Stimulated activated CD4-positive, alpha-beta T cell treated with anti-CD3 and anti-CD28 coated beads, Interleukin-4, amount 100 ng/mL, for 24 hours (primary cell): ENCODE data around the gene ATE1.
"Not testable (repeated sequence)": the region's sequence is repeated elsewhere in the genome, so short reads cannot be mapped to it uniquely, and the experiment has no call there.

Experiments
- DNase-seq: peaks from one replicate; pipeline ENCODE4 v3.0.0-alpha.2; 2020

ATE1 gene

GRCh38 chr10:121828045-121828444, 99.8 kb downstream of the ATE1 start:
- no peak for DNase-seq

GRCh38 chr10:121826773-121827172, 101.1 kb downstream of the ATE1 start:
- not testable (repeated sequence) for DNase-seq

GRCh38 chr10:121823993-121824463, 103.8 kb downstream of the ATE1 start:
- peak; percentile 3 for DNase-seq

GRCh38 chr10:121822724-121823123, 105.1 kb downstream of the ATE1 start:
- DNase-seq = no peak

- DNase-seq = no peak
Observed at GRCh38 chr10:121822180-121822579, 105.7 kb downstream of the ATE1 start.

GRCh38 chr10:121819049-121819448, 108.8 kb downstream of the ATE1 start:
- no peak for DNase-seq

- no peak for DNase-seq
Observed at GRCh38 chr10:121818599-121818998, 109.2 kb downstream of the ATE1 start.

GRCh38 chr10:121816197-121816596, 111.6 kb downstream of the ATE1 start:
- DNase-seq = no peak

- DNase-seq = no peak
Observed at GRCh38 chr10:121813857-121814256, 114.0 kb downstream of the ATE1 start.

GRCh38 chr10:121813211-121813815, 114.5 kb downstream of the ATE1 start:
- no peak for DNase-seq

- DNase-seq = no peak
Observed at GRCh38 chr10:121812031-121812430, 115.8 kb downstream of the ATE1 start.

- DNase-seq = no peak
Observed at GRCh38 chr10:121811386-121811785, 116.4 kb downstream of the ATE1 start.

GRCh38 chr10:121808835-121809234, 119.0 kb downstream of the ATE1 start:
- DNase-seq = no peak

GRCh38 chr10:121804460-121804859, 123.4 kb downstream of the ATE1 start:
- no peak for DNase-seq

- DNase-seq = no peak
Observed at GRCh38 chr10:121803611-121804010, 124.2 kb downstream of the ATE1 start.

GRCh38 chr10:121800831-121801230, 127.0 kb downstream of the ATE1 start:
- no peak for DNase-seq

GRCh38 chr10:121800146-121800545, 127.7 kb downstream of the ATE1 start:
- DNase-seq = no peak

GRCh38 chr10:121797490-121797889, 130.3 kb downstream of the ATE1 start:
- no peak for DNase-seq

GRCh38 chr10:121796342-121796741, 131.5 kb downstream of the ATE1 start:
- DNase-seq = no peak

- DNase-seq = no peak
Observed at GRCh38 chr10:121792198-121792597, 135.6 kb downstream of the ATE1 start.

GRCh38 chr10:121791761-121792160, 136.1 kb downstream of the ATE1 start:
- no peak for DNase-seq

- DNase-seq = no peak
Observed at GRCh38 chr10:121788717-121789116, 139.1 kb downstream of the ATE1 start.

GRCh38 chr10:121788115-121788514, 139.7 kb downstream of the ATE1 start:
- no peak for DNase-seq

GRCh38 chr10:121787169-121787568, 140.7 kb downstream of the ATE1 start:
- DNase-seq = no peak

- no peak for DNase-seq
Observed at GRCh38 chr10:121783782-121784372, 144.0 kb downstream of the ATE1 start.
